ENCODE data around the gene STMN3.
"Not testable (repeated sequence)": the region's sequence is repeated elsewhere in the genome, so short reads cannot be mapped to it uniquely, and the experiment has no call there.

Gene STMN3

GRCh38 chr20:63610581-63611435, 42.4 kb downstream of the STMN3 start:
- no peak for DNase-seq (ENCODE audit: extremely low spot score)
- POLR2A ChIA-PET: no interaction called here
- TF ChIP-seq SUZ12 (IDR thresholded peaks at IDR 0.05): no peak
- no peak for TF ChIP-seq ARNT (IDR thresholded peaks at IDR 0.05)
- no peak for TF ChIP-seq PKNOX1 (IDR thresholded peaks at IDR 0.05)
- TF ChIP-seq FOXA1 (IDR thresholded peaks at IDR 0.05): no peak
- TF ChIP-seq HDGF (IDR thresholded peaks at IDR 0.05; ENCODE audit: borderline replicate concordance): no peak
- no peak for TF ChIP-seq LEF1 (IDR thresholded peaks at IDR 0.05; ENCODE audit: borderline replicate concordance)
- no peak for TF ChIP-seq SP1 (IDR thresholded peaks at IDR 0.05)
- CTCF ChIA-PET: no interaction called here

GRCh38 chr20:63606686-63607085, 46.5 kb downstream of the STMN3 start:
- TF ChIP-seq ARNT (IDR thresholded peaks at IDR 0.05) (no peak), FOXA1 (IDR thresholded peaks at IDR 0.05) (no peak), ELF4 (IDR thresholded peaks at IDR 0.05) (no peak), BHLHE40 (IDR thresholded peaks at IDR 0.05; ENCODE audit: borderline replicate concordance) (no peak), SP1 (IDR thresholded peaks at IDR 0.05) (no peak), NFRKB (IDR thresholded peaks at IDR 0.05) (no peak), FOXK2 (IDR thresholded peaks at IDR 0.05) (no peak), L3MBTL2 (conservative IDR thresholded peaks at IDR 0.05) (no peak), ZNF384 (IDR thresholded peaks at IDR 0.05) (no peak), PKNOX1 (IDR thresholded peaks at IDR 0.05) (no peak)
- ChIA-PET POLR2A (no interaction called here), CTCF (no interaction called here)
- DNase-seq (ENCODE audit: extremely low spot score): no peak

GRCh38 chr20:63602321-63602720, 50.9 kb downstream of the STMN3 start:
- TF ChIP-seq NFRKB (IDR thresholded peaks at IDR 0.05): no peak
- no peak for TF ChIP-seq TARDBP (IDR thresholded peaks at IDR 0.05)
- TF ChIP-seq L3MBTL2 (conservative IDR thresholded peaks at IDR 0.05): no peak
- no peak for TF ChIP-seq CTBP1 (IDR thresholded peaks at IDR 0.05; ENCODE audit: borderline replicate concordance)
- TF ChIP-seq FOXK2 (IDR thresholded peaks at IDR 0.05): no peak
- TF ChIP-seq LEF1 (IDR thresholded peaks at IDR 0.05; ENCODE audit: borderline replicate concordance): no peak
- no peak for DNase-seq (ENCODE audit: extremely low spot score)
- CTCF ChIA-PET: no interaction called here
- POLR2A ChIA-PET: no interaction called here

GRCh38 chr20:63601679-63602078, 51.5 kb downstream of the STMN3 start:
- DNase-seq (ENCODE audit: extremely low spot score); POLR2A ChIA-PET; CTCF ChIA-PET: not testable (repeated sequence)

GRCh38 chr20:63599396-63600050, 53.7 kb downstream of the STMN3 start:
- CTCF ChIA-PET: no interaction called here
- no peak for DNase-seq (ENCODE audit: extremely low spot score)
- TF ChIP-seq FOXM1 (IDR thresholded peaks at IDR 0.05; ENCODE audit: borderline replicate concordance) (no peak), ELF4 (IDR thresholded peaks at IDR 0.05) (no peak), SP1 (IDR thresholded peaks at IDR 0.05) (no peak), FOXK2 (IDR thresholded peaks at IDR 0.05) (no peak), NFRKB (IDR thresholded peaks at IDR 0.05) (no peak), L3MBTL2 (conservative IDR thresholded peaks at IDR 0.05) (no peak), ARNT (IDR thresholded peaks at IDR 0.05) (no peak), TARDBP (IDR thresholded peaks at IDR 0.05) (no peak), ZNF384 (IDR thresholded peaks at IDR 0.05) (no peak), LEF1 (IDR thresholded peaks at IDR 0.05; ENCODE audit: borderline replicate concordance) (no peak), HDGF (IDR thresholded peaks at IDR 0.05; ENCODE audit: borderline replicate concordance) (no peak), SUZ12 (IDR thresholded peaks at IDR 0.05) (no peak), PKNOX1 (IDR thresholded peaks at IDR 0.05) (no peak), FOXA1 (IDR thresholded peaks at IDR 0.05) (no peak), CTBP1 (IDR thresholded peaks at IDR 0.05; ENCODE audit: borderline replicate concordance) (no peak)
- POLR2A ChIA-PET: interaction anchor here (1.2 kb wide), 1 partner anchor 25 kb away, joined by 5 read pairs; the partner anchor contains the start of gene HELZ2

- no peak for DNase-seq (ENCODE audit: extremely low spot score)
- ChIA-PET CTCF (interaction anchor here (0.6 kb wide), 1 partner anchor 60 kb away, joined by 3 read pairs; the partner anchor contains the start of gene RTEL1), POLR2A (no interaction called here)
- TF ChIP-seq FOXK2 (IDR thresholded peaks at IDR 0.05) (no peak), FOXA1 (IDR thresholded peaks at IDR 0.05) (no peak), CTBP1 (IDR thresholded peaks at IDR 0.05; ENCODE audit: borderline replicate concordance) (no peak), ARNT (IDR thresholded peaks at IDR 0.05) (no peak), BHLHE40 (IDR thresholded peaks at IDR 0.05; ENCODE audit: borderline replicate concordance) (no peak), LEF1 (IDR thresholded peaks at IDR 0.05; ENCODE audit: borderline replicate concordance) (no peak), TARDBP (IDR thresholded peaks at IDR 0.05) (no peak), ELF4 (IDR thresholded peaks at IDR 0.05) (no peak), SP1 (IDR thresholded peaks at IDR 0.05) (no peak), SUZ12 (IDR thresholded peaks at IDR 0.05) (no peak), ZNF384 (IDR thresholded peaks at IDR 0.05) (no peak), FOXM1 (IDR thresholded peaks at IDR 0.05; ENCODE audit: borderline replicate concordance) (no peak), L3MBTL2 (conservative IDR thresholded peaks at IDR 0.05) (no peak)
Observed at GRCh38 chr20:63598479-63599395, 54.5 kb downstream of the STMN3 start.
